ENCODE results near the gene ALKBH5.

Gene ALKBH5

GRCh38 chr17:18246880-18247612 lies 63.4 kb downstream of the ALKBH5 start:
- peak; percentile 68 for DNase-seq

GRCh38 chr17:18247613-18248001 lies 64.0 kb downstream of the ALKBH5 start:
- DNase-seq: no peak

DNA sequence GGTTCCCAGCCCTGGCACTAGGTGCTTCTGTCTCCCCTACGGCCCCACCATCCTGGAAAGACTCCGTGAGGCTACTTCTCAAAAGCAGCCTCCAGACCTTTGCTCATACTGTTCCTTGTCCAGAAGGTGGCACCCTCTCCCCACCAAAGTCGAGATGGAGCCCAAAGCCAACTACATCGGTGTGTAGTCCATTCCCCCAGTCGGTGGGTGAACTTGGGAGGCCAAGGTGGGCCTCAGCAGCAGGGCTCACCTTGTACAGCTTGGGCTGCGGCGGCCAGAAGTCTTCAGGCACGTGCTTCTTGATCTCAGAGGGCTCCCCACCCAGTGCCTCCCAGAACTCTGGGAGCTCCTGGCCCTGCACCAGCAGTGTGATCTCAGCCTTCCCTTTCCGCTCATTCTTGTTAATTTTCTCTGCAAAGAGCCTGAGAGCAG lies 64.7 kb downstream of the ALKBH5 start:
- no peak for DNase-seq

GRCh38 chr17:18248811-18249210 lies 65.2 kb downstream of the ALKBH5 start:
- DNase-seq: no peak

GRCh38 chr17:18250259-18250658 lies 66.6 kb downstream of the ALKBH5 start:
- DNase-seq: peak; percentile 15

DNA sequence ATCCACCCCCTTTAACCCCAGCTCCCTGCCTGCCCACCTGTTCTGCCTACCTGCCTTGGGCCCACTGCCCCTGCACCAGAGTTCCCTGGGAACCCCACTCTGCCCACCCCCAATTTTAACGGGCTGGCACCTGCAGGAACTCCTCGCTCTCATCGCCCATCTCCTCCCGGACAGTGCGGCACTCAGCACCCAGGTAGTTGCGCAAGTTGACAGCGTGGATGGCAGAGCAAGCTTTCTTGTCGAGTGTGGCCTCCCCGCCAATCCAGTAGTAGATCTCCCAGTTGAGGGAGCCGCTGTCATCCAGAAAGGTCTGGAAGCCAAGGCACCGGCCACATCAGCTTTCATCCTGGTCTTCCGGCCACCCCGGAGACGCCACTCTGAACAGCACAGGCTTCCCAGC lies 67.1 kb downstream of the ALKBH5 start:
- DNase-seq: no peak

GRCh38 chr17:18251204-18251603 lies 67.6 kb downstream of the ALKBH5 start:
- DNase-seq: no peak

DNA sequence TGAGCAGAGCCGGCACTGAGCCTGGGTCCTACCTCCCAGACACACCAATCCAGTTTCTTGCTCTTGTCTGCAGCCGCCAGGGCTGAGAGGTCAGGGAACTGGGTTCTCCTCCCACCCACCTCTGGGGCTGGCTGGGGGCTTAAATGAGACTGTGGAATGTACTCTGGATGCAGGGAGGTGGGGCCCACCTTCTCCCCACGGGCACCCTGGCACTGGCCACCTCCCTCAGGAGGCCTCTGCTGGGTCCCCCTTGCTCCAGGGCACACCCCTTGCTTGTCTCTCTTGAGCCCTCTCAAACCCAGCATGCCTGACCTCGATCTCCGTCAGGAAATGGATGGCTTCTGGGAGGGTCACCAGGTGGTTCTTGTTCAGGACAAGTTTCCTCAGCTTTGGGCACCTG lies 68.5 kb downstream of the ALKBH5 start:
- no peak for DNase-seq

- DNase-seq: no peak
These were observed 69.7 kb downstream of the ALKBH5 start for GRCh38 chr17:18253187-18253884.

GRCh38 chr17:18253947-18254821 lies 70.6 kb downstream of the ALKBH5 start:
- DNase-seq: no peak

- no peak for DNase-seq
These were observed 71.4 kb downstream of the ALKBH5 start for GRCh38 chr17:18254888-18255649.

DNA sequence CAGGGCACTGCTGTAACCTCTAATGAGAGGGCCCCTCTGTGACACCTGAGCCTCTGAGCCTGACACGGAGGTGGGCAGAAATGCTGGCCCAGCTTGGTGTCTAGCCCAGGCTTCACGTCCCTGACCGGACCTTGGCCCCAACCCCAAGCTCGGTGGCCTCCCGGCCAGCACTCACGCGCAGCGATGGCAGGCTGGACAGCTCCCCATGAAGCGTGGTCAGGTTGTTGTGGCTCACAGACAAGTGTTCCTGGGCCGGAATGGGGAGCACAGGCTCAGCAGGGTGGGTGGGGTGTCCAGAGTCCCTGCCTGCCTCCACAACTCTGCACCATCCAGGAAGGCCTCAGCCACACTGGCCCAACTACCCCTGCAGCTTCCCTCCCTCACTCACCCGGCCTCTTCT lies 72.7 kb downstream of the ALKBH5 start:
- DNase-seq: no peak

GRCh38 chr17:18256776-18257175 lies 73.1 kb downstream of the ALKBH5 start:
- DNase-seq: no peak

DNA sequence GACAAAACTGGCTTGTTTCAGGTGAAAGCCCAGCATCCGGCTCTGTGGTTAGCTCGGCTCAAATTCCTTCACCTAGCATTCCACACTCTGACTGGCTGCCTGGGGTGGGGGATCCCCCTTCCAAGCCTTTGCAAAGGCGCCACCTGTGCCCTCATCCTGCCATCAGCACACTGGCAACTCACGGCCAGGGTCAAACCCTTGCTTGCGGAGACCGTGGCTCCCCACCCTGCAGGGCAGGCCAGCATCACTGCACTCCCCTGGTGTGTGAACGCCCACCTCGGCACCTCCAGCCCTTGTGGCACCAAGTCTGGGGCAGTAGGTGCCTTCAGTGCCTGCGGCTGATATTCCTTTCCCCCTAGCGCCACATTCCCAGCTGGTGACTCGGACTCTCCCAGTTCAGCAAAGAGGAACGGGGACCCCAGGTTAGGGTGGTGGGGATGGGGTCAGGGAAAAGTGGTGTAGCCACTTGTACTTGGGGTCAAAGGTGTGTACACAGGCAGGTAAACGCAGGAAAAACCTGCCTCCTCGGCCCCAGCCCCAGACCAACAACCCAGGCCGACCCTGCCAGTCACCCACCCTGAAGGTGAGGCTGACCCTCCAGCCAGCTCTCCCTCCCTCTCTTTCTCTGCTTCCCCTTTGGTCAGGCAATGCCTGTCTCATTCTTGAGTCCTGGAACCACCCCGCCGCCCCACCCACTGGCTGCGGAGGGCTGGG lies 73.8 kb downstream of the ALKBH5 start:
- DNase-seq: no peak

DNA sequence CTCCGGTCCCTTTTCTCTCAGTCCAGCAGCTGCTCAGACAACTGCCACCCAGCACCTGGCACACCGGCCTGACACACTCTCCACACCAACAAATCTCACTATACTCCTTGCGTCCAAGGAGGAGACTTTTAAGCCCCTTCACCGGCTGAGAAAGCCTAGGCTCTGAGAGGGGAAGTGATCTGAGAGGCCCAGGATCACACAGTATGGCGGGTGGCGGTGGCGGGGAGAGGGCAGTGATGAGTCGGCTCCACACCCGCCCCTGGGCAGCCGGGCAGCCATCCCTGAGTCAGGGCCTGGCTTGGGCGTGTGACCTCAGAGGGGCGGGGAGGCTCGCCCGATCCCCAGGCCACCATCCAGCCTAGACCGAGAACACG lies 74.3 kb downstream of the ALKBH5 start:
- DNase-seq: no peak

DNA sequence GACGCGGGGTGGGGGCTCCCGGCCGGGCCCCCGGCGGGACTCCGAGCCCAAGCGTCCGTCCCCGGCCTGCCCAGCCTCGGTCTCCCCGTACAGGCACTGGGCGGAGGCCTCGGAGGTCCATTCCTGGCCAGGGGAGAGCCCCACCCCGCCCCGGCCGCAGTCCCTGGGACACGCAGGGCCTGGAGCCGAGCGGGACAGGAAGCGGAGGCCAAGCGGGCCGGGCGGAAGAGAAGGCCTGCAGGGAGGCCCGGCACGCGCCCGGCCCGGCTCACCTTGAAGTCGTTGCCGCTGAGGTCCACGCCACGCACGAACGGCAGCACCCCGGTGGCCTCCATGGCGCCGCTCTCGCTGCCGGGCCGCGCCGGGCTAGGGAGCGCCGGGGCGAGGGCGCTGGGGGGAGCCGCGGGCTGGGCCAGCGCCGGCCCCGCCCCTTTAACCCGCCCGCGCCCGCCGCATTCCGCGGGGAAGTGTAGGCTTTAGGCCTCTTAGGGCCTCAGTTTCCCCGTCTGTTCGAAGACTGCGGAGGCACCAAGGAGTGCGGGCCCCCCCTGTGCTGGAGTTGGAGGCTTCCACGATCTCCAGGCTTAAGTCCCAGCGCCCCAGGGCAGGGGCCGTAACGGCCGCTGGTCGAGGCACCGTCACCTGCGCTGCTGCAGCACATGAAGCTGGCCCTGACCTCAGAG lies 74.9 kb downstream of the ALKBH5 start, which contains the start of gene FLII:
Gene FLII, minus strand, starts transcription at position 383 of the 683 bp plus-strand sequence. Its CDS starts 48 bp downstream, at position 335.
- DNase-seq: no peak

Measured in NCI-H2029 (cell line).